Activated naive CD4-positive, alpha-beta T cell treated with anti-CD3 and anti-CD28 coated beads for 36 hours (primary cell): ENCODE data around the gene ENDOV. TPM values are rescaled to one million over a fixed set of nuclear protein-coding genes. Genes with fewer than 3 reads are reported as not detected.
A peak's percentile ranks its signal among the peaks of the same experiment; 100 is the strongest.

Source experiments
- CTCF ChIA-PET: fragments of 350-600 bp; sonication (Branson Sonifier 250); formaldehyde crosslinking; loops from one replicate; lab custom pipeline; 2021; ENCODE audit warnings: antibody characterized with exemption; lab: Charles Lee
- DNase-seq: peaks from one replicate; pipeline ENCODE4 v3.0.0-alpha.2; 2020
- H3K27ac Mint-ChIP-seq: one replicate; pipeline ENCODE4 v1.8.0; 2021; ENCODE audit warnings: mild to moderate bottlenecking, mixed read lengths
- H3K27me3 Mint-ChIP-seq: one replicate; pipeline ENCODE4 v1.8.0; 2021; ENCODE audit warnings: low read depth, mixed read lengths
- H3K36me3 Mint-ChIP-seq: one replicate; pipeline ENCODE4 v1.8.0; 2021; ENCODE audit warnings: low read depth, mixed read lengths
- H3K4me1 Mint-ChIP-seq: one replicate; pipeline ENCODE4 v1.8.0; 2021; ENCODE audit warnings: low read depth, mixed read lengths
- H3K4me3 Mint-ChIP-seq: one replicate; pipeline ENCODE4 v1.8.0; 2021; ENCODE audit warnings: mild to moderate bottlenecking, moderate library complexity, mixed read lengths
- H3K9me3 Mint-ChIP-seq: one replicate; pipeline ENCODE4 v1.8.0; 2021; ENCODE audit warnings: mixed read lengths
- intact Hi-C: fragments of 100-400 bp; cut with micrococcal nuclease; formaldehyde crosslinking; loops from one replicate; pipeline ENCODE4 v1.15.1; 2023
- total RNA-seq, 2 experiments: library from RNA; stranded (reverse); gene quantifications; one replicate each; pipeline ENCODE4 v1.2.3, GENCODE V29; 2021

ENDOV gene
- total RNA-seq, 2 experiments from 2014 or later = 9.0 to 11.7 TPM

- Mint-ChIP-seq H3K4me3 (no peak overlapping the region), H3K36me3 (no peaks in the 10 kb centered on the region), H3K27ac (no peak overlapping the region), H3K9me3 (no peaks in the 10 kb centered on the region), H3K4me1 (peaks cover 6% of the 10 kb centered on the region), H3K27me3 (no peaks in the 10 kb centered on the region)
- CTCF ChIA-PET = interaction anchor here (1.1 kb wide), 1 partner anchor 147 kb away, joined by 3 read pairs; no protein-coding TSS in a partner anchor
- intact Hi-C loops = loop anchor here (5.0 kb wide), 2 partner anchors 48 to 673 kb away; partner anchors contain the start of gene NPTX1
- no peak for DNase-seq
Measured at GRCh38 chr17:80429356-80430275, 14.6 kb downstream of the ENDOV start.

GRCh38 chr17:80430446-80431245 is 15.7 kb downstream of the ENDOV start:
- Mint-ChIP-seq H3K9me3 (no peaks in the 10 kb centered on the region), H3K27me3 (no peaks in the 10 kb centered on the region), H3K4me1 (peaks cover 6% of the 10 kb centered on the region), H3K27ac (no peak overlapping the region), H3K36me3 (no peaks in the 10 kb centered on the region), H3K4me3 (no peak overlapping the region)
- intact Hi-C loops = no loop called here
- DNase-seq = no peak
- CTCF ChIA-PET = no interaction called here

GRCh38 chr17:80431246-80432195 is 16.6 kb downstream of the ENDOV start:
- intact Hi-C loops = no loop called here
- CTCF ChIA-PET = interaction anchor here (1.0 kb wide), 1 partner anchor 144 kb away, joined by 3 read pairs; no protein-coding TSS in a partner anchor
- no peaks in the 10 kb centered on the region for H3K36me3 Mint-ChIP-seq
- no peaks in the 10 kb centered on the region for H3K27me3 Mint-ChIP-seq
- no peaks in the 10 kb centered on the region for H3K9me3 Mint-ChIP-seq
- no peak for DNase-seq
- H3K27ac Mint-ChIP-seq = no peak overlapping the region
- H3K4me1 Mint-ChIP-seq = peaks cover under 1% of the 10 kb centered on the region
- no peak overlapping the region for H3K4me3 Mint-ChIP-seq

- Mint-ChIP-seq H3K27me3 (no peaks in the 10 kb centered on the region), H3K9me3 (no peaks in the 10 kb centered on the region), H3K4me1 (no peaks in the 10 kb centered on the region), H3K27ac (no peak overlapping the region), H3K4me3 (no peak overlapping the region), H3K36me3 (no peaks in the 10 kb centered on the region)
- no peak for DNase-seq
- CTCF ChIA-PET = interaction anchor here (0.9 to 1.0 kb wide), 2 partner anchors 141 to 143 kb away, joined by 3 read pairs; no protein-coding TSS in a partner anchor
- intact Hi-C loops = no loop called here
Measured at GRCh38 chr17:80432350-80432955, 17.5 kb downstream of the ENDOV start.

GRCh38 chr17:80432961-80433550 is 18.1 kb downstream of the ENDOV start:
- Mint-ChIP-seq H3K36me3 (no peaks in the 10 kb centered on the region), H3K27me3 (no peaks in the 10 kb centered on the region), H3K4me3 (no peak overlapping the region), H3K9me3 (no peaks in the 10 kb centered on the region), H3K27ac (no peak overlapping the region), H3K4me1 (no peaks in the 10 kb centered on the region)
- no peak for DNase-seq
- intact Hi-C loops = no loop called here
- CTCF ChIA-PET = interaction anchor here (0.9 kb wide), 1 partner anchor 141 kb away, joined by 3 read pairs; no protein-coding TSS in a partner anchor

DNA sequence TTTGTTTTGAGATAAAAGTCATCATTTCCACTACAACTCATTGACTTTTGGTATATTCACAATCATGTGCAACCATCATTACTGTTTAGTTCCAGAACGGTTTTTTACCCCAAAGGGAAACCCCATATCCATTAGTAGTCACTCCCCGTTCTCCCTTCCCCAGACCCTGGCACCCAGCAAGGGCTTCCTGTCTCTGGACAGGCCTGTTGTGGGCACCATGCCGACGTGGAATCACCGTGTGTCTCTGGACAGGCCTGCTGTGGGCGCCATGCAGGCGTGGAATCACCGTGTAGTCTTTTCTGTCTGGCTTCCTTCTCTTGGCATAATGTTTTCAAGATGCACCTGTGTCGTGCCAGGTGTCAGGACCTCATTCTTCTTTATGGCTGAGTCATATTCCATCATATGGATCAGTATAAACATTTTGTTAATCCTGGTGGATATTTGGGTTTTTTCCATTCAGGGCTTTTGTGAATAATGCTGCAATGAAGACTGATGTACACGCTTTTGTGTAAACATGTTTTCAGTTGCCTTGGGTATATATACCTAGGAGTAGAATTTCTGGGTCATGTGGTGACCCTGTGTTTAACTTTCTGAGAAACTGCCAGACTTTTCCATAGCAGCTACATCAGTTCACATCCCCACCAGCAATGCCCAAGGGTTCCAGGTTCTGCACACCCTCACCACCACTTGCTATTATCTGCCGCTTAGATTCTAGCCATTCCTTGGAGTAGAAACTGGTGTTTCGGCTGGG is 19.1 kb downstream of the ENDOV start:
- Mint-ChIP-seq H3K36me3 (no peaks in the 10 kb centered on the region), H3K27me3 (no peaks in the 10 kb centered on the region), H3K9me3 (no peaks in the 10 kb centered on the region), H3K27ac (no peak overlapping the region), H3K4me3 (no peak overlapping the region), H3K4me1 (no peaks in the 10 kb centered on the region)
- CTCF ChIA-PET = no interaction called here
- no peak for DNase-seq
- intact Hi-C loops = no loop called here

DNA sequence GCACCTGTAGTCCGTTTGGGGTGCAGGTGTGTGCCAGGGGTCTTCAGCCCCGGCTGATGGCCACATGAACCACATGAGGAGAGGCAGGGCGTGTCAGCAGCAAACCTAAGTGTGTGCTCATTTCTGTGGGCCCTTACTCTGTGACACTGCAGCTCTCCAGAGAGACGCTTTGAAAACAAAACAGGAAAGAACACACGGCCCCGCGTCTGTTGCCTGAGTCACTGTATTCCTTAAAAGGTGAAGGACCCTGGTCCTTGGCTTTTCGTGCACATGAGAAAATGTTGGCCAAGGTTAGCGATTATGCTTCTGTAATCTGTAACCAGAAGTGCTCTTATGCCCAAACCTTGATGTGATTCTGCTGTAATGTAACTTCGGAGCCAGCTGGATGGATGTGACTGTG is 22.6 kb downstream of the ENDOV start:
- CTCF ChIA-PET = no interaction called here
- Mint-ChIP-seq H3K36me3 (no peaks in the 10 kb centered on the region), H3K27me3 (no peaks in the 10 kb centered on the region), H3K9me3 (no peaks in the 10 kb centered on the region), H3K4me1 (no peaks in the 10 kb centered on the region), H3K27ac (no peak overlapping the region), H3K4me3 (no peak overlapping the region)
- intact Hi-C loops = no loop called here
- DNase-seq = no peak

DNA sequence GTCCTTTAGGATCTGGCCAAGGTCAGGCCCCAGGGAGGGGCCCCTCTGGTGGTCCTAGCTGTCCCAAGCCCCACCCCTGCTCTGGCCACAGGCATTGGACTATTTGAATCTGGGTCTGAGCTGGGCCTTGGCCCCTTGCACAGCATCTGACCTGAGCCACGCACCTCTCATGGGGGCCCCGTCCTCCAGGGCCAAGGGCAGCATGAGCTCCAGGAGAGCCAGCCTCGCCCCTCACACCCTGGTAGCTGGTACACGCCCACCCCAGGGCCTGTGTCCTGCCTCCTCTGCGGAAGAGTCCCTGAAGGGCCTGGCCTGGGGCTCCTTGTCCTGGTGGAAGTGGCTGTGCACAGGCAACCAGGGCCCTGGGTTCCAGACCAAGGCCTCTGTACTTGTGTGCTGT is 23.8 kb downstream of the ENDOV start:
- H3K4me1 Mint-ChIP-seq = no peaks in the 10 kb centered on the region
- CTCF ChIA-PET = no interaction called here

GRCh38 chr17:80439499-80439898 is 24.5 kb downstream of the ENDOV start:
- no peak overlapping the region for H3K4me3 Mint-ChIP-seq
- DNase-seq = no peak
- intact Hi-C loops = no loop called here
- H3K27me3 Mint-ChIP-seq = no peaks in the 10 kb centered on the region
- H3K36me3 Mint-ChIP-seq = no peaks in the 10 kb centered on the region
- no peaks in the 10 kb centered on the region for H3K4me1 Mint-ChIP-seq
- CTCF ChIA-PET = interaction anchor here (0.8 kb wide), 1 partner anchor 548 kb away, joined by 3 read pairs; no protein-coding TSS in a partner anchor
- H3K27ac Mint-ChIP-seq = no peak overlapping the region
- no peaks in the 10 kb centered on the region for H3K9me3 Mint-ChIP-seq

More for the DNA sequence above, 23.8 kb downstream of the ENDOV start:
- no peak overlapping the region for H3K4me3 Mint-ChIP-seq
- intact Hi-C loops = no loop called here
- no peak for DNase-seq
- H3K9me3 Mint-ChIP-seq = no peaks in the 10 kb centered on the region
- H3K27ac Mint-ChIP-seq = no peak overlapping the region
- no peaks in the 10 kb centered on the region for H3K36me3 Mint-ChIP-seq
- H3K27me3 Mint-ChIP-seq = no peaks in the 10 kb centered on the region

GRCh38 chr17:80441133-80441578 is 26.2 kb downstream of the ENDOV start:
- no peak overlapping the region for H3K27ac Mint-ChIP-seq

More at GRCh38 chr17:80441133-80441578, 26.2 kb downstream of the ENDOV start:
- no peaks in the 10 kb centered on the region for H3K27me3 Mint-ChIP-seq
- DNase-seq = peak; percentile 66
- no peak overlapping the region for H3K4me3 Mint-ChIP-seq
- no peaks in the 10 kb centered on the region for H3K9me3 Mint-ChIP-seq
- H3K4me1 Mint-ChIP-seq = no peaks in the 10 kb centered on the region
- intact Hi-C loops = loop anchor here (1.0 kb wide), 1 partner anchor 13 kb away; no protein-coding TSS in a partner anchor
- CTCF ChIA-PET = interaction anchor here (1.6 kb wide), 1 partner anchor 530 kb away, joined by 3 read pairs; no protein-coding TSS in a partner anchor
- H3K36me3 Mint-ChIP-seq = no peaks in the 10 kb centered on the region
